HG03378 (cell line): ENCODE results near the gene GJC1.

Experiments used
- ATAC-seq: cut with Tn5 transposase; IDR thresholded peaks from one replicate; pipeline ENCODE4 v1.9.1; 2021; ENCODE audit warnings: mild to moderate bottlenecking, moderate library complexity; ENCODE audit not compliant: unreplicated experiment

GJC1 gene

GRCh38 chr17:44829523-44830358 lies at the start of gene GJC1:
Gene GJC1, minus strand, starts transcription at chr17:44830287. Its CDS starts 24,470 bp downstream, at chr17:44805817.
- ATAC-seq: no peak

- no peak for ATAC-seq
These were observed 49.3 kb upstream of the GJC1 start for GRCh38 chr17:44879376-44879775.

GRCh38 chr17:44878627-44879221 lies 48.6 kb upstream of the GJC1 start:
- ATAC-seq: no peak

- no peak for ATAC-seq
These were observed 47.0 kb upstream of the GJC1 start for GRCh38 chr17:44877121-44877520.

GRCh38 chr17:44875761-44876160 lies 45.7 kb upstream of the GJC1 start:
- no peak for ATAC-seq

GRCh38 chr17:44872131-44872768 lies 42.2 kb upstream of the GJC1 start:
- ATAC-seq: no peak

- ATAC-seq: no peak
These were observed 41.5 kb upstream of the GJC1 start for GRCh38 chr17:44871556-44871955.

GRCh38 chr17:44867841-44868240 lies 37.8 kb upstream of the GJC1 start:
- ATAC-seq: no peak

- no peak for ATAC-seq
These were observed 35.8 kb upstream of the GJC1 start for GRCh38 chr17:44865931-44866330.

GRCh38 chr17:44865231-44865660 lies 35.2 kb upstream of the GJC1 start:
- no peak for ATAC-seq

GRCh38 chr17:44864831-44865230 lies 34.7 kb upstream of the GJC1 start:
- no peak for ATAC-seq

GRCh38 chr17:44863061-44863918 lies 33.2 kb upstream of the GJC1 start:
- ATAC-seq: no peak

GRCh38 chr17:44862278-44862914 lies 32.3 kb upstream of the GJC1 start:
- ATAC-seq: no peak

GRCh38 chr17:44859701-44860100 lies 29.6 kb upstream of the GJC1 start:
- ATAC-seq: no peak

GRCh38 chr17:44854192-44854591 lies 24.1 kb upstream of the GJC1 start:
- no peak for ATAC-seq

- no peak for ATAC-seq
These were observed 20.5 kb upstream of the GJC1 start for GRCh38 chr17:44850612-44851011.

GRCh38 chr17:44850025-44850424 lies 19.9 kb upstream of the GJC1 start:
- ATAC-seq: no peak

- ATAC-seq: no peak
These were observed 18.9 kb upstream of the GJC1 start for GRCh38 chr17:44848961-44849489.

- ATAC-seq: no peak
These were observed 18.2 kb upstream of the GJC1 start for GRCh38 chr17:44848257-44848795.

- no peak for ATAC-seq
These were observed 17.5 kb upstream of the GJC1 start, which contains the start of gene HIGD1B for GRCh38 chr17:44847586-44847985. Gene HIGD1B, plus strand, starts transcription at chr17:44847883. Its CDS starts 270 bp downstream, at chr17:44848153.
